GM12878 (cell line): ENCODE results near the gene STX10. TPM values are rescaled to one million over a fixed set of nuclear protein-coding genes. Genes with fewer than 3 reads are reported as not detected.

Experiments used
- CHD4 ChIP-seq: fragments of 200-600 bp; sonication (generic); IDR thresholded peaks from 2 replicates; pipeline ENCODE4 v1.6.1; 2016; ENCODE audit warnings: mild to moderate bottlenecking
- CREM ChIP-seq: IDR thresholded peaks from 2 replicates; pipeline ENCODE4 v1.6.1; 2014; ENCODE audit warnings: antibody characterized with exemption, low read depth
- E2F8 ChIP-seq: fragments of 450-650 bp; IDR thresholded peaks from 2 replicates; pipeline ENCODE4 v1.6.1; 2018; ENCODE audit warnings: mild to moderate bottlenecking, low read depth, moderate library complexity; ENCODE audit not compliant: partially characterized antibody
- ELK1 ChIP-seq: IDR thresholded peaks from 2 replicates; pipeline ENCODE4 v1.6.1; 2012; ENCODE audit warnings: low read depth, low read length, improper control_type of control experiment
- HDAC2 ChIP-seq: fragments of 200-600 bp; sonication (generic); IDR thresholded peaks from 2 replicates; pipeline ENCODE4 v1.6.1; 2017
- JUNB ChIP-seq: IDR thresholded peaks from 2 replicates; pipeline ENCODE4 v1.6.1; 2016; ENCODE audit warnings: antibody characterized with exemption, mild to moderate bottlenecking
- KDM1A ChIP-seq: fragments of 200-600 bp; sonication (generic); IDR thresholded peaks from 2 replicates; pipeline ENCODE4 v1.6.1; 2016; ENCODE audit warnings: borderline replicate concordance
- MXI1 ChIP-seq: fragments of 150-350 bp; IDR thresholded peaks from 2 replicates; pipeline ENCODE4 v1.6.1; 2011; ENCODE audit warnings: low read depth, mild to moderate bottlenecking, inconsistent platforms, low read length, improper control_type of control experiment
- PAX5 ChIP-seq: IDR thresholded peaks from 2 replicates; pipeline ENCODE4 v1.6.1; 2011; ENCODE audit warnings: low read depth, low read length, borderline replicate concordance
- PAX8 ChIP-seq: fragments of 450-650 bp; IDR thresholded peaks from 2 replicates; pipeline ENCODE4 v1.6.1; 2017; ENCODE audit warnings: mild to moderate bottlenecking, moderate library complexity
- SKIL ChIP-seq: fragments of 450-650 bp; IDR thresholded peaks from 2 replicates; pipeline ENCODE4 v1.6.1; 2017; ENCODE audit warnings: mild to moderate bottlenecking, low read depth, inconsistent platforms; ENCODE audit not compliant: poor library complexity, severe bottlenecking
- SUPT20H ChIP-seq: IDR thresholded peaks from 2 replicates; pipeline ENCODE4 v1.6.1; 2011; ENCODE audit warnings: low read depth, mild to moderate bottlenecking, low read length, moderate library complexity, borderline replicate concordance; ENCODE audit not compliant: control insufficient read depth
- TCF3 ChIP-seq: IDR thresholded peaks from 2 replicates; pipeline ENCODE4 v1.6.1; 2012; ENCODE audit warnings: low read depth, mild to moderate bottlenecking, low read length, borderline replicate concordance; ENCODE audit not compliant: insufficient read depth
- WRNIP1 ChIP-seq: IDR thresholded peaks from 2 replicates; pipeline ENCODE4 v1.6.1; 2011; ENCODE audit warnings: low read depth, low read length, improper control_type of control experiment, borderline replicate concordance
- ZBTB11 ChIP-seq: fragments of 450-650 bp; formaldehyde crosslinking; IDR thresholded peaks from 2 replicates; pipeline ENCODE4 v1.5.0; 2022; ENCODE audit warnings: mild to moderate bottlenecking, missing genetic modification characterization
- ZNF687 ChIP-seq: fragments of 450-650 bp; IDR thresholded peaks from 2 replicates; pipeline ENCODE4 v1.6.1; 2017; ENCODE audit warnings: mild to moderate bottlenecking, moderate library complexity
- polyA plus RNA-seq, 11 experiments: library from polyadenylated mRNA; depleted of rRNA in 4 of 11; unstranded in 6 of 11; stranded (reverse) in 5 of 11; fragments of >200 nt; fragmentation: Nextera tagmentation in 4 of 11; fragmentation: Illumina TruSeq in 1 of 11; extraction: Ambion mirVana in 4 of 11; extraction: Trizol in 1 of 11; gene quantifications; 1 replicate in 1 of 11; 2 replicates in 10 of 11; pipeline versions ENCODE4 v1.2.1 to v1.2.3, GENCODE V29; 2011 to 2016; ENCODE audit warnings: inconsistent platforms in 2 of 11, missing spikeins in 2 of 11, low read depth in 1 of 11
- total RNA-seq, 4 experiments: library from RNA; depleted of rRNA in 3 of 4; stranded (reverse); fragments of >200 nt in 3 of 4; fragmentation: Illumina TruSeq in 1 of 4; extraction: Trizol in 1 of 4; gene quantifications; 2 replicates each; pipeline versions ENCODE4 v1.2.1 to v1.2.3, GENCODE V29; 2013 to 2021

Gene STX10
- total and polyA plus RNA-seq, 10 of the 15 experiments (the other 5 are each of a cell fraction or from before 2014, with no cell fraction given), result 0.56 to 76.1 (median 47.6) TPM

- TF ChIP-seq SKIL, result peak; percentile 100
- no peak for TF ChIP-seq ZBTB11 (CRISPR knock-in tag)
- 0 out of 2 replicates have a peak, but pooled peaks have one; percentile 64 for TF ChIP-seq WRNIP1
- TF ChIP-seq PAX8, result no peak
- no peak for TF ChIP-seq E2F8
- TF ChIP-seq MXI1, result no peak
- no peak for TF ChIP-seq KDM1A
- TF ChIP-seq CREM, result peak; percentile 94
- TF ChIP-seq HDAC2, result no peak
- peak; percentile 100 for TF ChIP-seq PAX5
- TF ChIP-seq ZNF687, result no peak
- no peak for TF ChIP-seq CHD4
- TF ChIP-seq SUPT20H, result no peak
- no peak for TF ChIP-seq ELK1
- TF ChIP-seq JUNB, result peak; percentile 100
- TF ChIP-seq TCF3, result peak; percentile 65; the same call in 1 of the 2 replicates
Measured at GRCh38 chr19:13100031-13100588, 50.1 kb downstream of the STX10 start (continued).
